HepG2 (cell line): ENCODE results near the gene ZNRD2. TPM values are rescaled to one million over a fixed set of nuclear protein-coding genes. Genes with fewer than 3 reads are reported as not detected.
A peak's percentile ranks its signal among the peaks of the same experiment; 100 is the strongest.

Experiments used
- FOSL1 ChIP-seq: sonication (generic); formaldehyde crosslinking; IDR thresholded peaks from 2 replicates; pipeline ENCODE4 v1.9.0; 2021; ENCODE audit warnings: missing genetic modification reagents, borderline replicate concordance
- FOXM1 ChIP-seq: sonication (generic); formaldehyde crosslinking; IDR thresholded peaks from 2 replicates; pipeline ENCODE4 v1.5.0; 2020; ENCODE audit warnings: missing genetic modification reagents
- KDM4B ChIP-seq: sonication (generic); formaldehyde crosslinking; IDR thresholded peaks from 2 replicates; pipeline ENCODE4 v1.4.0; 2020; ENCODE audit warnings: missing genetic modification reagents
- NFKB2 ChIP-seq: sonication (generic); formaldehyde crosslinking; IDR thresholded peaks from 2 replicates; pipeline ENCODE4 v1.4.0; 2020; ENCODE audit warnings: missing genetic modification reagents, borderline replicate concordance
- NFKBIZ ChIP-seq: IDR thresholded peaks from 2 replicates; pipeline ENCODE4 v1.6.1; 2018; ENCODE audit warnings: missing genetic modification reagents, missing compliant biosample characterization
- POGZ ChIP-seq: sonication (generic); formaldehyde crosslinking; IDR thresholded peaks from 2 replicates; pipeline ENCODE4 v1.4.0; 2020; ENCODE audit warnings: mild to moderate bottlenecking, missing genetic modification reagents
- PPARG ChIP-seq: conservative IDR thresholded peaks from 2 replicates; pipeline ENCODE4 v1.6.1; 2016; ENCODE audit warnings: missing biosample characterization, missing genetic modification reagents
- RARG ChIP-seq: sonication (generic); formaldehyde crosslinking; IDR thresholded peaks from 2 replicates; pipeline ENCODE4 v1.4.0; 2020; ENCODE audit warnings: low read depth, mild to moderate bottlenecking, missing genetic modification reagents
- SKI ChIP-seq: fragments of 450-650 bp; IDR thresholded peaks from one replicate; pipeline ENCODE4 v1.6.1; 2018; ENCODE audit warnings: mild to moderate bottlenecking; ENCODE audit not compliant: partially characterized antibody
- SOX13 ChIP-seq, 3 experiments: fragments of 450-650 bp in 1 of 3; sonication (generic) in 1 of 3; formaldehyde crosslinking in 1 of 3; IDR thresholded peaks in 2 of 3; conservative IDR thresholded peaks in 1 of 3; 2 replicates each; pipeline versions ENCODE4 v1.5.0 to v1.6.1; 2016 to 2020; ENCODE audit warnings: antibody characterized with exemption in 1 of 3, mild to moderate bottlenecking in 1 of 3, missing compliant biosample characterization in 1 of 3, missing genetic modification reagents in 1 of 3, moderate library complexity in 1 of 3
- SPEN ChIP-seq: sonication (generic); formaldehyde crosslinking; IDR thresholded peaks from 2 replicates; pipeline ENCODE4 v1.5.1; 2020; ENCODE audit warnings: low read depth, mild to moderate bottlenecking, missing genetic modification reagents
- SRSF1 ChIP-seq: fragments of 200-400 bp; formaldehyde crosslinking; optimal IDR thresholded peaks from 2 replicates; pipeline ENCODE3; 2017; ENCODE audit warnings: mild to moderate bottlenecking, low read depth, low read length, moderate library complexity
- ZEB1 ChIP-seq: IDR thresholded peaks from 2 replicates; pipeline ENCODE4 v1.6.1; 2012; ENCODE audit warnings: mild to moderate bottlenecking, low read depth, inconsistent platforms; ENCODE audit not compliant: insufficient replicate concordance
- ZFX ChIP-seq: sonication (generic); formaldehyde crosslinking; IDR thresholded peaks from 2 replicates; pipeline ENCODE4 v1.4.0; 2020; ENCODE audit warnings: mild to moderate bottlenecking, low read depth, missing genetic modification reagents, moderate library complexity
- ZNF24 ChIP-seq: fragments of 450-650 bp; IDR thresholded peaks from 2 replicates; pipeline ENCODE4 v1.6.1; 2017; ENCODE audit warnings: antibody characterized with exemption, mild to moderate bottlenecking
- ZNF556 ChIP-seq: sonication (generic); formaldehyde crosslinking; IDR thresholded peaks from 2 replicates; pipeline ENCODE4 v1.4.0; 2020; ENCODE audit warnings: mild to moderate bottlenecking, missing genetic modification reagents, borderline replicate concordance
- polyA plus RNA-seq, 8 experiments: library from polyadenylated mRNA; depleted of rRNA in 3 of 8; stranded (reverse) in 7 of 8; unstranded in 1 of 8; fragments of >200 nt; fragmentation: Illumina TruSeq in 4 of 8; extraction: Trizol in 4 of 8; gene quantifications; 2 replicates each; pipeline versions ENCODE4 v1.2.1 to v1.2.3, GENCODE V29; 2011 to 2016; ENCODE audit warnings: low read depth in 4 of 8, missing spikeins in 1 of 8, mixed read lengths in 1 of 8; ENCODE audit not compliant: insufficient read depth in 1 of 8
- total RNA-seq, 5 experiments: library from RNA; depleted of rRNA; stranded (reverse); fragments of >200 nt; fragmentation: Illumina TruSeq; extraction: Trizol; gene quantifications; 2 replicates each; pipeline ENCODE4 v1.2.3, GENCODE V29; 2016; ENCODE audit warnings: low read depth in 1 of 5
- TF ChIP-seq, protein P1 (sequence below): sonication (generic); formaldehyde crosslinking; conservative IDR thresholded peaks from 2 replicates; pipeline ENCODE4 v1.8.0; 2022; ENCODE audit warnings: low read depth, missing genetic modification reagents
- TF ChIP-seq, protein P2 (sequence below): sonication (generic); formaldehyde crosslinking; conservative IDR thresholded peaks from 2 replicates; pipeline ENCODE4 v1.4.0; 2020; ENCODE audit warnings: missing genetic modification reagents
- TF ChIP-seq, protein P3 (sequence below), 2 experiments: sonication (generic) in 1 of 2; formaldehyde crosslinking in 1 of 2; IDR thresholded peaks; 2 replicates each; pipeline versions ENCODE4 v1.4.0 to v1.6.1; 2018 to 2020; ENCODE audit warnings: missing genetic modification reagents in 2 of 2, borderline replicate concordance in 1 of 2, low read depth in 1 of 2, mild to moderate bottlenecking in 1 of 2, missing biosample characterization in 1 of 2
- TF ChIP-seq, protein P4 (sequence below): sonication (generic); formaldehyde crosslinking; IDR thresholded peaks from 2 replicates; pipeline ENCODE4 v1.8.1; 2023; ENCODE audit warnings: mild to moderate bottlenecking, missing genetic modification reagents, borderline replicate concordance
- TF ChIP-seq, protein P5 (sequence below): sonication (generic); formaldehyde crosslinking; conservative IDR thresholded peaks from 2 replicates; pipeline ENCODE4 v1.4.0; 2020; ENCODE audit warnings: missing genetic modification reagents

ZNRD2 gene
- total and polyA plus RNA-seq, 2 of the 13 experiments (the other 11 are each of a cell fraction or from before 2014, with no cell fraction given) = 29.2 to 34.0 TPM

DNA sequence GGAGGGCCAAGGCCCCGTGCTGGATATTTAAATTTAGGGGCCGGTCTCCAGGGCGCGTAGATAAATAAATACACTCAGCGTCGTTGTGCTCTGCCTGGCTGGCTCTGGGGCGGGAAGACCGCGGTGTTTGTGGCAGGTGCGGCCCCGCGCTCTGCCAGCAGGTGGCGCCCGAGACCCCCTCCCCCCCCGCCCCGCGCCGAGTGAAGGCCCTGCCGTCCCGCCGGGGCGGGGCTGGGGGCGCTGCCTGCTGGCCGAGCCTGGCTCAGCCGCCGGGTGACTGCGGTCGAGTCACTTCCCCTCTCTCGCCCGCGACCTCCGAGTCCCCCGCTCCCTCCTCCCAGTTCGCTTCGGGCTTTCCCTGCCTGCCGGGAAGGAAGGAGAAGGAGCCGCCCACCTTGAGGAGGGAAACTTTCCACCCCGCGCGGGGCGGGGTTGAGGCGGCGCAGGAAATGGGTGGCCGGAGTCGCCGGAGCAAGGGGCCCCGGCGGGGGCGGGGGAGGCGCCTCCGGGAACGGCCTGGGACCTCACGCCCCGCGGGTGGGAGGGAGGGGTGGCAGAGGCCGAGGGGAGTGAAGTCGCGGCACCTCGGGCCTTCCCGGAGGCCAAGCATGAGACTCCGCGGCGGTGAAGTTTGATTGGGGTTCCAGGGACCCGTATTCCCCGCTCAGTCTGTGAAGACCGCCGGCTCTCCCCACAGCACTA is 4.0 kb downstream of the ZNRD2 start (continued):
- TF ChIP-seq, protein P1, sequence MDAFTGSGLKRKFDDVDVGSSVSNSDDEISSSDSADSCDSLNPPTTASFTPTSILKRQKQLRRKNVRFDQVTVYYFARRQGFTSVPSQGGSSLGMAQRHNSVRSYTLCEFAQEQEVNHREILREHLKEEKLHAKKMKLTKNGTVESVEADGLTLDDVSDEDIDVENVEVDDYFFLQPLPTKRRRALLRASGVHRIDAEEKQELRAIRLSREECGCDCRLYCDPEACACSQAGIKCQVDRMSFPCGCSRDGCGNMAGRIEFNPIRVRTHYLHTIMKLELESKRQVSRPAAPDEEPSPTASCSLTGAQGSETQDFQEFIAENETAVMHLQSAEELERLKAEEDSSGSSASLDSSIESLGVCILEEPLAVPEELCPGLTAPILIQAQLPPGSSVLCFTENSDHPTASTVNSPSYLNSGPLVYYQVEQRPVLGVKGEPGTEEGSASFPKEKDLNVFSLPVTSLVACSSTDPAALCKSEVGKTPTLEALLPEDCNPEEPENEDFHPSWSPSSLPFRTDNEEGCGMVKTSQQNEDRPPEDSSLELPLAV (CRISPR knock-in tag) = no peak
- TF ChIP-seq FOSL1 (CRISPR knock-in tag) (no peak), RARG (CRISPR knock-in tag) (no peak), ZNF556 (CRISPR knock-in tag) (peak; percentile 66; the same call in 1 of the 2 replicates), PPARG (CRISPR knock-in tag) (0 out of 2 replicates have a peak, but pooled peaks have one; percentile 9), SOX13 (IDR thresholded peaks at IDR 0.05) (no peak), SOX13 (CRISPR knock-in tag; conservative IDR thresholded peaks at IDR 0.05 in 1 of 2, IDR thresholded peaks at IDR 0.05 in 1 of 2) (no peak), SRSF1 (peak; percentile 54), SKI (peak; percentile 51), FOXM1 (CRISPR knock-in tag) (no peak), ZNF24 (no peak), POGZ (0 out of 2 replicates have a peak, but pooled peaks have one; percentile 32), KDM4B (no peak; the same call in 1 of the 2 replicates), ZFX (peak; percentile 59), NFKBIZ (CRISPR knock-in tag) (no peak), SPEN (CRISPR knock-in tag) (0 out of 2 replicates have a peak, but pooled peaks have one; percentile 22), ZEB1 (peak; percentile 15), NFKB2 (CRISPR knock-in tag) (0 out of 2 replicates have a peak, but pooled peaks have one; percentile 22)
- TF ChIP-seq, protein P2, sequence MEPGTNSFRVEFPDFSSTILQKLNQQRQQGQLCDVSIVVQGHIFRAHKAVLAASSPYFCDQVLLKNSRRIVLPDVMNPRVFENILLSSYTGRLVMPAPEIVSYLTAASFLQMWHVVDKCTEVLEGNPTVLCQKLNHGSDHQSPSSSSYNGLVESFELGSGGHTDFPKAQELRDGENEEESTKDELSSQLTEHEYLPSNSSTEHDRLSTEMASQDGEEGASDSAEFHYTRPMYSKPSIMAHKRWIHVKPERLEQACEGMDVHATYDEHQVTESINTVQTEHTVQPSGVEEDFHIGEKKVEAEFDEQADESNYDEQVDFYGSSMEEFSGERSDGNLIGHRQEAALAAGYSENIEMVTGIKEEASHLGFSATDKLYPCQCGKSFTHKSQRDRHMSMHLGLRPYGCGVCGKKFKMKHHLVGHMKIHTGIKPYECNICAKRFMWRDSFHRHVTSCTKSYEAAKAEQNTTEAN = no peak
- TF ChIP-seq, protein P3, sequence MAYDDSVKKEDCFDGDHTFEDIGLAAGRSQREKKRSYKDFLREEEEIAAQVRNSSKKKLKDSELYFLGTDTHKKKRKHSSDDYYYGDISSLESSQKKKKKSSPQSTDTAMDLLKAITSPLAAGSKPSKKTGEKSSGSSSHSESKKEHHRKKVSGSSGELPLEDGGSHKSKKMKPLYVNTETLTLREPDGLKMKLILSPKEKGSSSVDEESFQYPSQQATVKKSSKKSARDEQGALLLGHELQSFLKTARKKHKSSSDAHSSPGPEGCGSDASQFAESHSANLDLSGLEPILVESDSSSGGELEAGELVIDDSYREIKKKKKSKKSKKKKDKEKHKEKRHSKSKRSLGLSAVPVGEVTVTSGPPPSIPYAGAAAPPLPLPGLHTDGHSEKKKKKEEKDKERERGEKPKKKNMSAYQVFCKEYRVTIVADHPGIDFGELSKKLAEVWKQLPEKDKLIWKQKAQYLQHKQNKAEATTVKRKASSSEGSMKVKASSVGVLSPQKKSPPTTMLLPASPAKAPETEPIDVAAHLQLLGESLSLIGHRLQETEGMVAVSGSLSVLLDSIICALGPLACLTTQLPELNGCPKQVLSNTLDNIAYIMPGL (CRISPR knock-in tag; IDR thresholded peaks at IDR 0.05; ENCODE audit: borderline replicate concordance in 1 of 2, low read depth in 1 of 2) = peak; percentile 54 to 80; a peak in 3 of 4 replicates
- TF ChIP-seq, protein P4, sequence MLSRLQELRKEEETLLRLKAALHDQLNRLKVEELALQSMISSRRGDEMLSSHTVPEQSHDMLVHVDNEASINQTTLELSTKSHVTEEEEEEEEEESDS = no peak
- TF ChIP-seq, protein P5, sequence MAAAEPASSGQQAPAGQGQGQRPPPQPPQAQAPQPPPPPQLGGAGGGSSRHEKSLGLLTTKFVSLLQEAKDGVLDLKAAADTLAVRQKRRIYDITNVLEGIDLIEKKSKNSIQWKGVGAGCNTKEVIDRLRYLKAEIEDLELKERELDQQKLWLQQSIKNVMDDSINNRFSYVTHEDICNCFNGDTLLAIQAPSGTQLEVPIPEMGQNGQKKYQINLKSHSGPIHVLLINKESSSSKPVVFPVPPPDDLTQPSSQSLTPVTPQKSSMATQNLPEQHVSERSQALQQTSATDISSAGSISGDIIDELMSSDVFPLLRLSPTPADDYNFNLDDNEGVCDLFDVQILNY (CRISPR knock-in tag) = no peak
